ENCODE measurements around the gene FBN1. TPM values are rescaled to one million over a fixed set of nuclear protein-coding genes. Genes with fewer than 3 reads are reported as not detected.

FBN1 gene
- total RNA-seq, 1 experiment from 2014 or later: 6.7 TPM

DNA sequence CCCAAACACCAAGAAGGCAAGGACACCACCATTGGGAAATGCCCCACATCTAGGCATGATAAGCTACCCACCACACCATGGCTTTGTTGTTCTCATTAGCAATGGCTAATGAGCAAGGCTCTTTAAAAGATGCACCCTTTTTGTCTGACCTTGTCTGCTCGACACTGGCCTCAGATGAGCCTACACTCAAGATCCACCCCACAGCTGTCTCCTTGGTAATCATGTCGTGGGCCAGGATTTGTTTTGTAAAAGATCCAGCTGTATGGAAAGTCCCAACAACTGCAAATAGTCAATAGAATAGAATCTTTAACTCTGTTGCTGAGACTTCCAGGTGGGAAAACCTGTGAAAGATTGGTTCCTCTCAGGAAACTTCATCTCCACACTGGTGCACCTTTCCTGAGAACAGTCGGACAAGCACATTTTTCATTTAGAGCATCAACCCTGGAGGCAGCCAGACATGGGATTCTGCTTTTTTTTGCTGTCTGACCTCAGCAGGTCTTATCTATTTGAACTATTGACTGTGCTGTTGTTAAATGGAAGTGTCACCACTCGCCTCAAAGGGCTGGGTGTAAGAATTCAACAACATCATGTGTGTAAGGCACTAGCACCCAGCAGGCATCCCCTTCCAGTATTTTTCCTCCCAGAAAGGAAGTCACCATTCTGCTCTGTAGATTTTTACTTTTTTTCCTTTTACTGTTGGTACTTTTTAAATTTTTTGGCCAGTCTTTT is 278.8 kb downstream of the FBN1 start:
- no peak overlapping the region for H3K27ac ChIP-seq (ENCODE audit: low read length)
- no peaks in the 10 kb centered on the region for H3K27me3 ChIP-seq (ENCODE audit: low read length)
- no peaks in the 10 kb centered on the region for H3K36me3 ChIP-seq (ENCODE audit: low read depth, low read length)
- H3K9me2 ChIP-seq (replicated peaks; ENCODE audit: low read length): no peaks in the 10 kb centered on the region
- TF ChIP-seq, protein P1, sequence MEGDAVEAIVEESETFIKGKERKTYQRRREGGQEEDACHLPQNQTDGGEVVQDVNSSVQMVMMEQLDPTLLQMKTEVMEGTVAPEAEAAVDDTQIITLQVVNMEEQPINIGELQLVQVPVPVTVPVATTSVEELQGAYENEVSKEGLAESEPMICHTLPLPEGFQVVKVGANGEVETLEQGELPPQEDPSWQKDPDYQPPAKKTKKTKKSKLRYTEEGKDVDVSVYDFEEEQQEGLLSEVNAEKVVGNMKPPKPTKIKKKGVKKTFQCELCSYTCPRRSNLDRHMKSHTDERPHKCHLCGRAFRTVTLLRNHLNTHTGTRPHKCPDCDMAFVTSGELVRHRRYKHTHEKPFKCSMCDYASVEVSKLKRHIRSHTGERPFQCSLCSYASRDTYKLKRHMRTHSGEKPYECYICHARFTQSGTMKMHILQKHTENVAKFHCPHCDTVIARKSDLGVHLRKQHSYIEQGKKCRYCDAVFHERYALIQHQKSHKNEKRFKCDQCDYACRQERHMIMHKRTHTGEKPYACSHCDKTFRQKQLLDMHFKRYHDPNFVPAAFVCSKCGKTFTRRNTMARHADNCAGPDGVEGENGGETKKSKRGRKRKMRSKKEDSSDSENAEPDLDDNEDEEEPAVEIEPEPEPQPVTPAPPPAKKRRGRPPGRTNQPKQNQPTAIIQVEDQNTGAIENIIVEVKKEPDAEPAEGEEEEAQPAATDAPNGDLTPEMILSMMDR (conservative IDR thresholded peaks at IDR 0.05; ENCODE audit: low read depth, low read length): no peak
- TF ChIP-seq EZH2phosphoT487 (IDR thresholded peaks at IDR 0.05; ENCODE audit: borderline replicate concordance, low read length) (no peak), EZH2 (IDR thresholded peaks at IDR 0.05; ENCODE audit: low read length, unreplicated experiment) (no peak)
- DNase-seq (no peak), ATAC-seq (no peak)
- BruUV-seq (replicated peaks): no TSS peak
- CTCF ChIA-PET: no interaction called here
- H3K4me3 ChIP-seq (ENCODE audit: low read length): no peak overlapping the region
- intact Hi-C loops (cut with micrococcal nuclease): no loop called here
- H3F3A ChIP-seq (ENCODE audit: low read length, unreplicated experiment): no peaks in the 10 kb centered on the region
- no peaks in the 10 kb centered on the region for H3K79me2 ChIP-seq (ENCODE audit: low read length)
- POLR2A ChIA-PET (ENCODE audit: unreplicated experiment): no interaction called here
- no peak overlapping the region for H3K9ac ChIP-seq (ENCODE audit: low read length)
- H3K4me2 ChIP-seq (ENCODE audit: low read length): no peak overlapping the region
- H2AFZ ChIP-seq (ENCODE audit: low read length): no peak overlapping the region
- no peaks in the 10 kb centered on the region for H4K20me1 ChIP-seq (ENCODE audit: low read length)
- H3K9me3 ChIP-seq (ENCODE audit: low read length): no peaks in the 10 kb centered on the region
- H3K4me1 ChIP-seq (ENCODE audit: insufficient read depth, low read length): peaks cover 7% of the 10 kb centered on the region; the same call in 1 of the 2 replicates

DNA sequence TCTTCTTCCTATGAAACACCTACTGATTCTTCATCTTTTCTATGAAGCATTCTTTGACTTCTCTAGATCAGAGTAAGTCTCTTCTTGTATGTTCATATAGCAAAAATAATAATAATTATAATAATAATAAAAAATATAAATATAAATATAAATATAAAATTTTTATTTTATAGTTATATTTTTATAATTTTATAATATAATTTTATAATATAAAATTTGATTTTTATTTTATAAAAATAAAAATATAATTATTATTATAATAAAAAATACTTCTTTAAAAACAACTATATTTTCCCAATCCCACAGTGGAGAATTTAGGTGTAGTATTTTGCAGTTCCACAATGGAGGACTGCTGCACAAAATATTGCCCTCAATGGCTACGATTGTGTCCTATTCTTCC is 279.9 kb downstream of the FBN1 start:
- BruUV-seq (replicated peaks): no TSS peak
- H3K27me3 ChIP-seq (ENCODE audit: low read length): no peaks in the 10 kb centered on the region
- ChIA-PET CTCF (no interaction called here), POLR2A (ENCODE audit: unreplicated experiment) (no interaction called here)
- no peak overlapping the region for H2AFZ ChIP-seq (ENCODE audit: low read length)
- no peak for TF ChIP-seq EZH2 (IDR thresholded peaks at IDR 0.05; ENCODE audit: low read length, unreplicated experiment)
- no peak for TF ChIP-seq EZH2phosphoT487 (IDR thresholded peaks at IDR 0.05; ENCODE audit: borderline replicate concordance, low read length)
- TF ChIP-seq, protein P1 (conservative IDR thresholded peaks at IDR 0.05; ENCODE audit: low read depth, low read length): no peak
- intact Hi-C loops (cut with micrococcal nuclease): no loop called here
- no peaks in the 10 kb centered on the region for H3K9me3 ChIP-seq (ENCODE audit: low read length)
- no peak overlapping the region for H3K27ac ChIP-seq (ENCODE audit: low read length)
- no peak overlapping the region for H3K4me2 ChIP-seq (ENCODE audit: low read length)
- H4K20me1 ChIP-seq (ENCODE audit: low read length): no peaks in the 10 kb centered on the region
- no peaks in the 10 kb centered on the region for H3K79me2 ChIP-seq (ENCODE audit: low read length)
- no peaks in the 10 kb centered on the region for H3K9me2 ChIP-seq (replicated peaks; ENCODE audit: low read length)
- no peaks in the 10 kb centered on the region for H3K36me3 ChIP-seq (ENCODE audit: low read depth, low read length)
- no peaks in the 10 kb centered on the region for H3F3A ChIP-seq (ENCODE audit: low read length, unreplicated experiment)
- no peak overlapping the region for H3K4me3 ChIP-seq (ENCODE audit: low read length)
- H3K4me1 ChIP-seq (ENCODE audit: insufficient read depth, low read length): peaks cover 4% of the 10 kb centered on the region; the same call in 1 of the 2 replicates
- H3K9ac ChIP-seq (ENCODE audit: low read length): no peak overlapping the region
- DNase-seq (no peak), ATAC-seq (no peak)

DNA sequence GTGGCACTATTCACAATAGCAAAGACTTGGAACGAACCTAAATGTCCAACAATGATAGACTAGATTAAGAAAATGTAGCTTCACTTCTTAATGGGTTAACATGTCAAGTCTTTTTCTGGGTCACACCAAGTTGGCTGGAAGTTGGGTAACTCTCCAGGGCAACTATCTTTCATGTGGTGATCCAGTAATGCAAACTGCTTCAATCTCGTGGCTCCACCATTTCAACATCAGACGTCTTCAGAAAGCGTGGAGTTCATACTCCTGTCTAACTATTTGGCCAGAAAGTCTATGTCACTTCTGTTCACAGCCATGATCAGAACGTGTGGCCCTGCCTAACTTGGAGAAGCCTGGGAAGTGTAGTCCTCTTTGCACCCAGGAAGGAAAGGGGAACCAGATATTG is 282.0 kb downstream of the FBN1 start:
- DNase-seq: no peak
- no peak overlapping the region for H2AFZ ChIP-seq (ENCODE audit: low read length)
- CTCF ChIA-PET: no interaction called here
- no peaks in the 10 kb centered on the region for H3K79me2 ChIP-seq (ENCODE audit: low read length)
- BruUV-seq (replicated peaks): no TSS peak
- no peak for ATAC-seq
- no peak overlapping the region for H3K4me3 ChIP-seq (ENCODE audit: low read length)
- no peaks in the 10 kb centered on the region for H4K20me1 ChIP-seq (ENCODE audit: low read length)
- H3F3A ChIP-seq (ENCODE audit: low read length, unreplicated experiment): no peaks in the 10 kb centered on the region
- no peaks in the 10 kb centered on the region for H3K27me3 ChIP-seq (ENCODE audit: low read length)
- H3K9me3 ChIP-seq (ENCODE audit: low read length): no peaks in the 10 kb centered on the region
- TF ChIP-seq EZH2phosphoT487 (IDR thresholded peaks at IDR 0.05; ENCODE audit: borderline replicate concordance, low read length): no peak
- TF ChIP-seq EZH2 (IDR thresholded peaks at IDR 0.05; ENCODE audit: low read length, unreplicated experiment): no peak
- TF ChIP-seq, protein P1 (conservative IDR thresholded peaks at IDR 0.05; ENCODE audit: low read depth, low read length): no peak
- H3K36me3 ChIP-seq (ENCODE audit: low read depth, low read length): no peaks in the 10 kb centered on the region
- H3K4me1 ChIP-seq (ENCODE audit: insufficient read depth, low read length): peaks cover 9% of the 10 kb centered on the region
- H3K9ac ChIP-seq (ENCODE audit: low read length): no peak overlapping the region
- no peak overlapping the region for H3K4me2 ChIP-seq (ENCODE audit: low read length)
- POLR2A ChIA-PET (ENCODE audit: unreplicated experiment): no interaction called here
- intact Hi-C loops (cut with micrococcal nuclease): no loop called here
- H3K9me2 ChIP-seq (replicated peaks; ENCODE audit: low read length): no peaks in the 10 kb centered on the region
- no peak overlapping the region for H3K27ac ChIP-seq (ENCODE audit: low read length)
